ENCODE measurements around the gene C13orf46.
"Not testable (repeated sequence)": the region's sequence is repeated elsewhere in the genome, so short reads cannot be mapped to it uniquely, and the experiment has no call there.

C13orf46 gene

DNA sequence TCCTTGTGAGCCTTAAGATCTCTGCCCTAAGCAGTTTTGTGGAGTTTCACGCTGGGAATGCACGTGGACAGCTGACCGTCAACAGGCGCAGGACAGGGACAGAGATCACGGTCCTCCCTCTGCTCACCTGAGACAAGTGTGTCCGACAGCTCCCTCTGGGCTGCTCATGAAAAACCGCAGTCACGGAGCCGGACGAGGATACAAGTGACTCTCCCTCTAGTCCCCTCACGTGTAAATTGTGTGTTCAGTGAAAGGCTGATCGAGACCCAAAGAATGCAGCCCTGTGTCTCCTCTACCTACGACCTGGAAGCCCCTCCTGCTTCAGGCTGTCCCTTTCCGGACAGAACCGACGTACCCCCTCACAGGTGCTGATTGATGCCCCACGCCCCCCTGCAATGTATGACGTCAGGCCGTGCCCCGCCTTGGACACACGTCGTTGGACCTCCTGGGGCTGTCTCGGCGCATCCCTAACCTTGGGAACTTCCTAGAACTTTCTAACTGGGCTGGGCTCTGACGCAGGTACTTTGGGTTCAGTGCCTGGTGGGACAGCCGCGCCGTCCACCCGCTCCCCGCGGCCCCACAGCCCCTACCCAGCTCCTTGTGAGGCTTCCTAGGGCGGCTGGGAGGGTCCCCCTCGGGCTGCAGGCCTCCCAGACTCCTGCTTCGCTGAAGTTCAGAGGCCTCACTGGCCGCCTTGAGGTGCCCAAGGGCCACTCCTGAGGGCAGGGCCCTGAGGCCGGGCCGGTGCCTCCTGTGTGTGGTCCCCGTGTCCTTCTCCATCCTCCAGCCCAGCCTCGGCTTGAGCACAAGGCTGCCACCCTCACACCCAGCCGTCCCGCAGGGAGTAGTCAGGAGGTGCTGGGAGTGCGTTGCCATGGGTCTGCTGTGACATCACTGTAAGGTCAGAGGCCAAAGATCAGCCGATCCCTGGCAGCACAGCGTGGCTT is at the start of gene C13orf46:
C13orf46 (minus strand) TSS at position 859 of the 947 bp plus-strand sequence; CDS start at position 780, 79 bp downstream.
- DNase-seq (ENCODE audit: low spot score): no peak

DNA sequence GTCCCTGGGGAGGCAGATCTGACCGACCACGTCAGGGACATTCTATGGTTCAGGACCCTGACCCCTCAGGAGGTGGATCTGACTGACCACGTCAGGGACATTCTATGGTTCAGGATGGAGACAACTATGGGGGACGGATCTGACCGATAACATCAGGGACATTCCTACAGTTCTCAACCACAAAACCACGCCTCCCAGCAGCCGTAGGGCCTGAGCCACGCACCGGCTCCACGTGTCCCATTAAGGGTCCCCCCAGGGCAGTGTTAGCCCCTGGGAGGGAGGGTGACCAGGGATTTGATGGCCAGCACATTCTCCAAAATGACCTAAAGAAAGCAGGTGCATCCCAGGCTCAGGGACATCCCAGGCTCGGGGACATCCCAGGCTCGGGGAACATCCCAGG is 49.0 kb upstream of the C13orf46 start:
- no peak for DNase-seq (ENCODE audit: low spot score)

DNA sequence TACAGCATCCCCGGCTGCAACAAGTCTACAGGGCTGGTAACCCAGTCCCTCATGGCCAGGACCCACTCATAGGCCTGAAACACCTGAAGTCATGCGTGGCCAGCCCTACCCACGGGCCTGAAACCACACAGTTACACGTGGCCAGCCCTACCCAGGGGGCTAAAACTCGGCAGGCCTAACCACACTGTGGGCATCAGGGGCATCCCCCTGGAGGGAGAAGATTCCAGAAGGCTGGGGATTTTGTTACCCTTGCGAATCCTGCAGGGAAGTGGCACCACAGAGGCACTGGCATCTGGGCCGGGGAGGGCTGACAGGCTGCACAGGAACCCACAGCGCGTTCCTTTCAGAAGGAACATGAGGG is 48.4 kb upstream of the C13orf46 start:
- no peak for DNase-seq (ENCODE audit: low spot score)

DNA sequence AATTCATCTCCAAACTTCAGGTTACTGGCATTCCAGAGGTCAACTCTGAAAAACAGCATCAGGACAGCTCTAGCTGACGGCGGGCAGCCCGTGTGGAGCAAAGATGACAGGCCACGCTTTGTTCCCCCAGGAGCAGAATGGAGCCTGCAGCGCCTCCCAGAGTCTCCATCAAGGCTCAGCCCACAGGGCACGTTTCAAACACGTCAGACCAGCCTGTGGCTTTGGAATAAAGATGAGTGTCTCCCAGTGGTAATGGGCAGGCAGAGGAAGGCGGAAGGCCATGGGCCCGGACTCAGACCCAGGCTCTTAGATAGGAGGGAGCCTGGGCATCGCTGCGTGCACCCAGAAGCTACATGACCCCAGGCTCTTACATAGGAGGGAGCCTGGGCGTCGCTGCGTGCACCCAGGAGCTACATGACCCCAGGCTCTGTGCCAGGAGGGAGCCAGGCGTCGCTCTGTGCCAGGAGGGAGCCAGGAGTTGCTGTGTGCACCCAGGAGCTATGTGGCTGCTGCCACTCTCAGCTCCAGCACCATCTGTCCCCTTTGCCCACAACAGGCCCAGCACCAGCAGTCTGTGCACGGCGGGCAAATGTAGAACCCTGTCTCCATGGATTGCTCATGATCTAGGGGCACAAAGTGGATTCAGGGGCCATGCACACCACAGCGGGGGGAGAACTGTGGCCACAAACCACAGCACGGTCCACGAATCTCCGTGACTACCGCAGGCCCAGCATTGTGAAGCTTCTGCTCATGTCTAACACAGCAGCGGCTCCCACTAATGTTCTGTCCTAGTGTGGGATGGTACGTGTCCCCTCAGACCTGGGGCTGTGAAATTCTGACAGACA is 47.8 kb upstream of the C13orf46 start:
- no peak for DNase-seq (ENCODE audit: low spot score)

DNA sequence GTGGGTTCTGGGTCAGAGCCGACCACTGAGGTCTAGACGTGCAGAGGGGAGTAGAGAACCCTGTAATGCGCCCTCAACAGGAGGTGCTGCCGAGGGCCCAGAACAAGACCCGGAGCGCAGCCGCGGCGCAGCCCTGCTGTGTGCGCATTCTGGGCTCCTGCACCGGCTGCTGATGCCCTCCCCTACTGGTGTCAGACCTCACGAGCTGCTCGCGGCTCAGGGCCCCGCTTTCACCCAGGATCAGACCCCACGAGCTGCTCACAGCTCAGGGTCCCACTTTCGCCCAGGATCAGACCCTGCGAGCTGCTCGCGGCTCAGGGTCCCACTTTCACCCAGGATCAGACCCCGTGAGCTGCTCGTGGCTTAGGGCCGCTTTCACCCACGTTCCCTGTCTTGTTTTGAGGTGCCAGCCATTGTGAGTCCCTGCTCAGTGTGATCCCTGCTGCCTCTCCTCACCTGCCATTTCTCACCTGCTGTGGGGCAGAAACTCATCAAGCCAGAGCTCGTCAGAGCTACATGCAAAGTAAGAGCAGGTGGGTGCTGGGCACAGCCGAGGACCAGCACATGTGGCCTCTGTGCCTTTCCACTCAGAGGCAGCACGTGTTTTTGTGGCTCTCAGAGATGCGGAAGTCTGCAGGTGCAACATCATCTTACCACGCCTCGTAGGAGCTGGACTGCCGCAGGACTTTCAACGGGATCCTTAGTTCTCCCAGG is 47.0 kb upstream of the C13orf46 start:
- DNase-seq (ENCODE audit: low spot score): no peak

DNA sequence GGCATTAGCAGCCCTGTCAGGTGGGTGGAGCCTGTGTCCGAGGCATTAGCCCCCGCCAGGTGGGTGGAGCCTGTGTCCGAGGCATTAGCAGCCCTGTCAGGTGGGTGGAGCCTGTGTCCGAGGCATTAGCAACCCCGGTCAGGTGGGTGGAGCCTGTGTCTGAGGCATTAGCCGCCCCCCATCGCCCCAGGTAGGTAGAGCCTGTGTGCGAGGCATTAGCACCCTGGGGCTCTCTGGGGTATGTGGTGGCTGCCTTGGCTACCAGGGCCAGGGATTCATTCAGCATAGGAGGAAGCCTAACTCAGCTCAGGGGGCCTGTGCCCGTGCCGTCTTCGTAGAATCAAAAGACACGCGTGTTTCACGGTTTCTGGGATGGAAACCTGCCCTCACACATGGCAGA is 46.3 kb upstream of the C13orf46 start:
- DNase-seq (ENCODE audit: low spot score): not testable (repeated sequence)

DNA sequence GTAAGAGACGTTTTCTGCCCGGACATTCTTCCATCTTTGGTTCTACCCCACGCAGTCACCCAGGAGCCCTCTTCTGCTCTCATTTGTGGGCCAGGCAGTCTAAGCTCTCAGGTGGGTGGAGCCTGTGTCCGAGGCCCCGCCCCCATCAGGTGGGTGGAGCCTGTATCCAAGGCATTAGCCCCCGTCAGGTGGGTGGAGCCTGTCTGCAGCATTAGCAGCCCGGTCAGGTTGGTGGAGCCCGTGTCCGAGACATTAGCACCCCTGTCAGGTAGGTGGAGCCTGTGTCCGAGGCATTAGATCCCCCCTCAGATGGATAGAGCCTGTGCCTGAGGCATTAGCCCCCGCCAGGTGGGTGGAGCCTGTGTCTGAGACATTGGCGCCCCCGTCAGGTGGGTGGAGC is 45.5 kb upstream of the C13orf46 start:
- DNase-seq (ENCODE audit: low spot score): peak; percentile 29

DNA sequence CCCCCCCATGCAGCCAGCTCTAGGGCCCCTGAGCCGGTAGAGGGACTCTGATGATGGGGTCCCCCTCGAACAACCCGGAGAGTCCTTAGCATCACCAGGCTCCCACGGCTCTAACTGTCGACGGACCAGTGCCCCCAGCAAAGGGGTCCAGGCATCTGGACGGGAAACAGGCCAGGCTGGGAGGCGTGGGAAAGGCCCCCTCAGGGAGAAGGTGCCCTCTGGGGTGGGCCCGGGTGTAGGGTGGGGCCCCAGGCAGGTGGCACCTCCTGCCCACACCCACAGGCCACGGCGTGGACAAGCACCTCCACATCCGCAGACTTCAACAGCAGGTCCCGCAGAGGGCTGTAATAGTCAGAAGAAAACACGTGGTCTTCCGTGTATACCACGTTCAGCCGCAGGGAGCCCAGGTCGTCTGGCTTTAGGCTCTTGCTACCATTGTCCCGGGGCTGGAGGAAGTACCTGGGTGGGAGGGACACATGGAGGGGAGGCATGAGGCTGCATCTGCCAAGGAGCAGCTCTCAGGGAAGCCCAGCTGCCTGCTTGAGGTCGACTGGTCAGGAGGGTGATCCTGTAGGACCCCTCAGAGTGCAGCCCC is 44.7 kb upstream of the C13orf46 start:
- DNase-seq (ENCODE audit: low spot score): no peak

DNA sequence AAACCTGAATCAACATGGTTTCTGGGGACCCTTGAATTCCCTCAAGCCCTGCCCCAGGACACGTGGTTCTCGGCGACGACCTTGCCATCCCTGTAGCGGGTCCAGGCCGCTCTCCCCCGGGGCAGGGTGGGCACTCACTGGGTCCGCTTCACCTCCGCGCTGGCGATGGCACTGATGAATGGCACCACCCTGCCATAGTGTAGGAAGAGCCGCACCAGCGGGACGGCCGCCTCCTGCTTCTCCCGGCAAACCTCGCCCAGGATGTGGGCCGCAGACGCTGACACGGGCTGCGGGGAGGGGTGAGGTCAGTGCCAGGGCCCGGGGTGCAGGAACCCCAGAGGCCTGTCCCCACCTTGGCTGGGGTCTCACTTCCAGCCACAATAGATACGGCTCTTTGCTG is 44.1 kb upstream of the C13orf46 start:
- no peak for DNase-seq (ENCODE audit: low spot score)

DNA sequence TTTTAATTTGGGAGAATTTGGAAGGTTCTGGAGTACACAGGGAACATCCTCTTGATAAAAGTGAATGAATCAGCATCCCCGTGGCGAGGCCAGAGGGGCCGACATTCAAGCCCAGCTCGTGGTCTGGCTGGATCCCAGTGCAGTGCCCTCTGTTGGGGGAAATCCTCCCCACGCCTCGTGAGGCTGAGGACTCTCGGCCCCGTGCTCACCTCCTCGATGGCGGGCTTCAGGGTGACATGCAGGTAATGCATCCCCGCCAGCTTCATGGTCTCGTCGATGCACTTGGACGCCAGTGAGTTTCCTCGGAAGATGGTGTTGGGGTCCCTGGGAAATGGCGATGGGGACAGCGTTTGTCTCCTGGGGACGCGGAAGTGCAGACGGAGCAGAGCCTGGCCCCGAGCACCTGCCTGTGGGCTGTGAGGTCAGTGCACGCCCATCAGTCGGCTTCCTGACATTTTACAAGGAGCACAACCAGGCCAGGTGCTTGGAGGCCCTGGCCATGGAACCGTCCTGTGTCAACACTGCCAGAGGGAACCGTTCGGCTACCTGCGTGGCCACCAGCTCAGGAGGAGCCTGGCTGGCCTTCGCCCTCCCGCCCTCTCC is 43.3 kb upstream of the C13orf46 start:
- no peak for DNase-seq (ENCODE audit: low spot score)

DNA sequence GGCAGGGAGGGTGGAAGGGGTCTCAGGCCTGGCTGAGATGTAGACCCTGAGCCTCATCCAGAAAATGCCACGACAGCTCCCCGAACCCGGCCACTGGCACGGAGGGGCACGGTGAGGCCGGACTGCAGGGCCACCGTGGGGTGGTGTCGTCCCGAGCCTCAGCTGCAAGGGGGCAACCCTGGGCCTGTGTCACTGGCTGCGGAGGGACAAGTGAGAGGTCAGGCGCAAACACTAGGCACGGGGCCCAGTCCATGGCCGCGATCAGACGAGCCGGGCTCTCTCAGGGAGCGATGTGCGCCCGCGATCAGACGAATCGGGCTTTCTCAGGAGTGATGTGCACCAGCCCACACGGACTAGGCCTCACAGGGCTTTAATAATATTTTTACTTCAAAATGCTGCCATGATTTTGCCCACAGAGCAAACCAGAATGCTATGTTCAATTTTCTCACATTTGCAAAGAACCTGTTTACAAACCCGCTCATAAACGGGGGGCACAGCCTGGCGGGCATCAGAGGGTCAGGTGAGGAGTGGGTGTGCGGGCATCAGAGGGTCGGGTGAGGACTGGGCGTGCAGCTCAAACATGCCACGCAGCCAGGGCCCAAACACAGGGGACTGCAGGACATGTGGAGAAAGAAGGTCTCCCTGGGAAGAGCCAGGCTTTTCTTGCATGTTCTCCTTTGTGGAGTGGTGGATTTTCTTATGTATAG is 42.6 kb upstream of the C13orf46 start:
- no peak for DNase-seq (ENCODE audit: low spot score)

DNA sequence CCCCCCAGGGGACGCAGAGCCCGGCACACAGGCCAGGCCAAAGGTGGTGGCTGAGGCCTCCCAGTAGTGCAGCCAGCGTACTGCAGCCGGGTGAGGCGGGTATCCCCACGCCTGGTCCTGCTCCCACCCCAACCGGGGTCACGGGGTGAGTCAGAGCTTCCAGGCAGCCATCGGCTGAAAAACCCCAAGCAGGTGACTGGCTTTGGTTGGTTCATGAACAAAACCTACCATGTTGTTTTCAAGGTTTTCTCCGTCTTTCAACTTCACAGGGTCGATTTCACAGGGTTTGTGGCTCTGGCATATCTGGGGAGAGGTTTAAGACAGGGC is 42.1 kb upstream of the C13orf46 start:
- no peak for DNase-seq (ENCODE audit: low spot score)

DNA sequence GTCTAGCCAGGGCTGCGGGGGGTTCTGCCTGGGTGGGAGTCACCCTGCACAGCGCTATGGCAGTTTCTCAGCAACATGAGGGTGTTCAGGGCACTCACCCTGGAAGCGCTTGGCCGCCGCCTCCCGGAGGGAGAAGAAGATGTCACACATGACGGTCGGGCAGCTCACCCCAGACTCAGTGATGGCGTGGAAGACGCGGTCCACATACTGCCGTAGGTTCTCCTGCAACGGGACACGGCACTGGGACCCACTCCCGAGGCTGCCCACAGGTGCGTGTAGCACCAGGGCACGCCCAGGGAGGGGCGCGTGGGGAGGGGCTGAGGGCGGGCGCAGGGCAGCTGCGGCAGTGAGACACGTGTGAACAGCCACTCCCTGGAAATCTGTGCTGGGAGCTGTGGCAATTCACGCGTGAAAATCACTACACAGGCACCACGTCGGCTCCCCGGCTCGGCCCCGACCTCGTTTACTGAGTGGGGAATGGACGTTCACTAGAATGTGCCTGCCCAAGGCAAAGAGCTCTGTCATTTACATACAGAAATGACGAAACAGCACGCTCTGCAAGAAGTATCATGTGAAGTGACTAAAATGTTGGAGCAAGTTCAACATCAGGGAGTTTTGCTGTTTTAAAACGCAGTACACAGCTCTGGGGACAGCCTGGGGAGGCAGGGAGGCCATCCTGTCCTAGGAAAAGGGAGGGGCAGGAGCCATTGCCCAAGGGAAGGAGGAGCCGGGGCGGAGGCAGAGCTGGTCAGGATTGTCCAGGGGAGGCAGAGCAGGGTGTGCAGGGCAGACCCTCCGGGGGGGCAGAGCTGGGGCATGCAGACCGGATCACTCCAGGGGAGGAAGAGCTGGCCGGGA is 41.5 kb upstream of the C13orf46 start:
- DNase-seq (ENCODE audit: low spot score): no peak

DNA sequence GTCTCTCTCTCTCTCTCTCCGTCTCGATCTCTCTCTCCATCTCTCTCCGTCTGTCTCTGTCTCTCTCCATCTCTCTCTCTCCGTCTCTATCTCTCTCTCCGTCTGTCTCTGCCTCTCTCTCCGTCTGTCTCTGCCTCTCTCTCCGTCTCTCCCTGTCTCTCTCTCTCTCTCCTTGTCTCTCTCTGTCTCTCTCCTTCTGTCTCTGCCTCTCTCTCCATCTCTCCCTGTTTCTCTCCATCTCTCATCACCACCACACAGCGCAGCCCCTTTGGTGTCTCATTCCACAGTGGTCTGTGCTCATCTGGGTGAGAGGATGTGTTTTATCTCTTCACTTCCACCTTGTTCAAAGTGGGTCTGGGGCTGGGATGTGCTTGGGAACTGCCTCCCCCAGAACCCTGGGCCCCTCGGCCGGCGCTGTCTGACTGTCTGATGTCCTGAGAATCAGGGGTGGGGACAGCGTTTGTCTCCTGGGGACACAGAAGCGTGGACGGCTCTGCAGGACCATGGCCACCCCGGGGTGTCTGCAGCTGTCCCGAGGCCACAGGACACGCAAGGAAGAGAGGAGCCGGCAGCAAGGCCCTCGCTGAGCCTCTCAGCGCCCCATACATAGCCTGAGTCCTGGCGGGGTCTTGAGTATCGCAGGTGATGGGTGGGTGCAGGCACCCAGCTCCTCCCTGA is 40.2 kb upstream of the C13orf46 start:
- DNase-seq (ENCODE audit: low spot score): no peak

DNA sequence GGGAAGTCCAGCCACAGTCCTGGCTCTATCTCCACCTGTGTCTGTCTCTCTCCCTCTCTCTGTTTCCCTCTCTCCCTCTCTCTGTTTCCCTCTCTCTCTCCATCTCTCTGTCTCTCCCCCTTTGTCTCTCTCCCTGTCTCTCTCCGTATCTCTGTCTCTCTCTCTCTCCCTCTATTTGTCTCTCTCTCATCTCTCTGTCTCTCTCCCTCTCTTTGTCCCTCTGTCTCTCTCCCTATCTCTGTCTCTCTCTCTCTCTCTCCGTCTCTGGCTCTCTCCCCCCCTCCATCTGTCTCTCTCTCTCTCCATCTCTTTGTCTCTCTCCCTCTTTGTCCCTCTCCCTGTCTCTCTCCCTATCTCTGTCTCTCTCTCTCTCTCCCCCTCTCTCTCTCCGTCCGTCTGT is 39.5 kb upstream of the C13orf46 start:
- no peak for DNase-seq (ENCODE audit: low spot score)

DNA sequence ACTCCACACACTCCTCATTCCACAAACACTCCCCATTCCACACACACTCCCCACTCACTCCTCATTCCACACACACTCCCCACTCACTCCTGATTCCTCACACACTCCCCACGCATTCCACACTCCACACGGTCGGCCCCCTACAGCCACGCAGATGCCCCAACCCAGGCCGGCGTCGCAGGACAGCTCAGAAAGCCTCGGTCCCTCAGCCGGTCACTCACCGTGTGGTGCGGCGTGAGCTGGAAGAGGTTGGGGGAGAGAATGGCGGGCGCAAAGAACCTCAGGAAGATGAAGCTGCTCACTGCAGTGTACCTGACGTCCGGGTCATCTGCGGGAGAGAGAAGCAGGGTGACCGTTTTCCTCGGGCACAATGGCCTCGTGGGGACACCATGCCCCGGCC is 39.0 kb upstream of the C13orf46 start:
- DNase-seq (ENCODE audit: low spot score): no peak

DNA sequence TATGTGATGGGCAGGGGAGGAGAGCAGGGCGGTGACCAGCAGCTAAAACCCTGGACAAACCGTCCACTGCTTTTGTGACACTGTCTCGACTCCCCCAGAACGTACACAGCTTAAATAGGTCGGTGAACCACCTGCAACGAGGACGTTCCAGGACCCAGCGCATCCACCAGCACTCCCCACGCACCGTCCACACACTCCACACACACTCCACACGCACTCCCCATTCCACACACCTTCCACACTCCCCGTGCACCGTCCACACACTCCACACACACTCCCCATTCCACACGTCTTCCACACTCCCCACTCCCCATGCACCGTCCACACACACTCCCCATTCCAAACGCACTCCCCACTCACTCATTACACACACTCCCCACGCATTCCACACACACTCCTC is 38.3 kb upstream of the C13orf46 start:
- no peak for DNase-seq (ENCODE audit: low spot score)

DNA sequence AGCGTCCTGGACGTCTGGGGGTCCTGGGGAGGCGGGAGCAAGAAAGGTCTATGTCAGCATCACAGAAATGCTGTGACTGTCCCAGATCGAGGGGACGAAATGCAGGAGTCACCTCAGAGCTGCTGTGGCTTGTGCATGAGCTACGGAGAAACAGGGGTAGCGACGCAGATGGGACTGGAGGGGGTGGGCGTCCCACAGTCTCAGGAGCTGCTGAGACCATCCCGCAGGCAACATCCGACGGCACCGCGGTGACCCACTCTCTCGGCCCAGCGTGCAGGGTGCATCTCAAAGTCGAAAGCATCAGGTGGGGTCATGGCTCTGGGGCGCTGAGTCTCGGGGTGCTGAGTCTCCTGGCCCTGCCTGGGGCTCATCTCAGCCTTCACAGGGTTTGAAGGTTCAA is 37.4 kb upstream of the C13orf46 start:
- DNase-seq (ENCODE audit: low spot score): no peak

DNA sequence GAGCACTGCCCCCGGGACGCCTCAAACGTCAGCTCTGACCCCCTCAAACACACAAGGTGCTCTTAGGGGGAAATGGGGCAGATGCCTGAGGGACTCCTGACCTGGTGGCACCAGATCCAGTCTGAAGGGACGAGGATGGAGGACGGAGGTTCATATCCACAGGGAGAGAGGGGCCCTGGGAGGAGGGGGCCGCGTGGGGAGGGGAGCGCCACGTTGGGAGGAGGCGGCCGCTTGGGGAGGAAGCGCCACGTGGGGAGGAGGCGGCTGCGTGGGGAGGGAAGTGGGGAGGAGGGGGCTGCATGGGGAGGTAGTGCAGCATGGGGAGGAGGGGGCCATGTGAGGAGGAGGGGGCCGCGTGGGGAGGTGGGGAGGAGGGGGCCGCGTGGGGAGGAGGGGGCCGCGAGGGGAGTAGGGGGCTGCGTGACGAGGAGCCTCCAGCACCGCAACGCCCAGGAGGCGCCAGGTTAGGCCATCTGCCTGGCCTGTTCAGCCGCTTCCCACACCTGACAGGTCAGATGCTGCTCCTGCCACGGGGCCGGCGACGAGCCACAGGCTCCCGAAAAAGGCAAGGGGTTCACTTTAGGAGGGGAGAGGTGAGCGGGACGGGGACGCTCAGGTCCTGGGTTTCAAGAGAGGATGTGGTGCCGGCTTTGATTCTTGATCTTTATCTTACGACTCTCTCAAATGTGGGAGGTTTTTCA is 36.7 kb upstream of the C13orf46 start:
- DNase-seq (ENCODE audit: low spot score): no peak
